Urinary bladder (tissue), 4 donors: Measurements from ENCODE around the gene MYO1B. TPM values are rescaled to one million over a fixed set of nuclear protein-coding genes. Genes with fewer than 3 reads are reported as not detected.

Experiments used
- DNase-seq: peaks from one replicate; pipeline ENCODE4 v3.0.0-alpha.2; 2015; ENCODE audit errors: extremely low spot score
- H3K27ac ChIP-seq: one replicate; pipeline ENCODE4 v1.5.1; 2013; ENCODE audit warnings: low read depth, mild to moderate bottlenecking, moderate library complexity
- H3K36me3 ChIP-seq: one replicate; pipeline ENCODE4 v1.6.1; 2013; ENCODE audit warnings: mild to moderate bottlenecking, moderate library complexity; ENCODE audit not compliant: insufficient read depth
- H3K4me1 ChIP-seq: one replicate; pipeline ENCODE4 v1.6.1; 2013; ENCODE audit warnings: mild to moderate bottlenecking, moderate library complexity; ENCODE audit not compliant: insufficient read depth
- H3K4me3 ChIP-seq: one replicate; pipeline ENCODE4 v1.5.1; 2013; ENCODE audit warnings: low read depth, low read length
- WGBS: extraction: QIAGEN DNeasy Blood & Tissue Kit; methylation state at CpG from one replicate; pipeline ENCODE4 v1.1.7; 2013; 5-methylcytosine and 5-hydroxymethylcytosine counted together
- polyA plus RNA-seq: library from polyadenylated mRNA; stranded (reverse); fragments of 200-250 nt; gene quantifications from one replicate; pipeline ENCODE4 v1.2.3, GENCODE V29; 2013
- total RNA-seq: library from RNA; depleted of rRNA; stranded (reverse); fragments of >200 nt; gene quantifications from one replicate; pipeline ENCODE4 v1.2.3, GENCODE V29; 2014
- donor health status: healthy with polysubstance abuse.
- donor health status: healthy.

Gene MYO1B
- total and polyA plus RNA-seq, 2 donors = 8.7 to 138 TPM

GRCh38 chr2:191343796-191344338, 98.7 kb downstream of the MYO1B start:
- DNase-seq = no peak
- no peak overlapping the region for H3K27ac ChIP-seq
- 36% methylated on average over 2 of the region's 2 CpGs for WGBS
- H3K4me3 ChIP-seq = no peak overlapping the region
- H3K4me1 ChIP-seq = no peaks in the 10 kb centered on the region
- H3K36me3 ChIP-seq = no peaks in the 10 kb centered on the region

- no peaks in the 10 kb centered on the region for H3K36me3 ChIP-seq
These were observed 100.6 kb downstream of the MYO1B start for GRCh38 chr2:191345788-191346187.

GRCh38 chr2:191347154-191347553, 102.0 kb downstream of the MYO1B start:
- H3K36me3 ChIP-seq = no peaks in the 10 kb centered on the region
- H3K4me1 ChIP-seq = no peaks in the 10 kb centered on the region
- H3K27ac ChIP-seq = no peak overlapping the region
- WGBS = 88% methylated on average over 2 of the region's 2 CpGs
- no peak for DNase-seq
- H3K4me3 ChIP-seq = no peak overlapping the region

More at GRCh38 chr2:191345788-191346187, 100.6 kb downstream of the MYO1B start:
- Histone ChIP-seq H3K27ac (no peak overlapping the region), H3K4me1 (no peaks in the 10 kb centered on the region), H3K4me3 (no peak overlapping the region)
- DNase-seq = no peak

- WGBS = 92% methylated on average over 4 of the region's 4 CpGs
- H3K27ac ChIP-seq = no peak overlapping the region
- no peaks in the 10 kb centered on the region for H3K4me1 ChIP-seq
- no peak for DNase-seq
- no peaks in the 10 kb centered on the region for H3K36me3 ChIP-seq
- no peak overlapping the region for H3K4me3 ChIP-seq
These were observed 102.7 kb downstream of the MYO1B start for GRCh38 chr2:191347881-191348280.

- no peaks in the 10 kb centered on the region for H3K36me3 ChIP-seq
- no peak overlapping the region for H3K4me3 ChIP-seq
- DNase-seq = no peak
- no peak overlapping the region for H3K27ac ChIP-seq
- H3K4me1 ChIP-seq = no peaks in the 10 kb centered on the region
- 51% methylated on average over 2 of the region's 2 CpGs for WGBS
These were observed 104.8 kb downstream of the MYO1B start for GRCh38 chr2:191349990-191350389.

- Histone ChIP-seq H3K27ac (no peak overlapping the region), H3K4me3 (no peak overlapping the region), H3K36me3 (no peaks in the 10 kb centered on the region), H3K4me1 (no peaks in the 10 kb centered on the region)
- WGBS = 59% methylated on average over 2 of the region's 2 CpGs
- DNase-seq = no peak
These were observed 105.6 kb downstream of the MYO1B start for GRCh38 chr2:191350826-191351225.

- Histone ChIP-seq H3K4me1 (no peaks in the 10 kb centered on the region), H3K4me3 (no peak overlapping the region), H3K27ac (no peak overlapping the region), H3K36me3 (no peaks in the 10 kb centered on the region)
- 95% methylated on average over 3 of the region's 3 CpGs for WGBS
- DNase-seq = no peak
These were observed 106.1 kb downstream of the MYO1B start for GRCh38 chr2:191351298-191351697.

GRCh38 chr2:191351921-191352320, 106.7 kb downstream of the MYO1B start:
- WGBS = 72% methylated on average over 2 of the region's 2 CpGs
- no peak for DNase-seq
- H3K4me1 ChIP-seq = no peaks in the 10 kb centered on the region
- H3K36me3 ChIP-seq = no peaks in the 10 kb centered on the region
- H3K4me3 ChIP-seq = no peak overlapping the region
- no peak overlapping the region for H3K27ac ChIP-seq

GRCh38 chr2:191352536-191352935, 107.3 kb downstream of the MYO1B start:
- 75% methylated on average over 2 of the region's 2 CpGs for WGBS
- H3K27ac ChIP-seq = no peak overlapping the region

GRCh38 chr2:191355170-191355758, 110.1 kb downstream of the MYO1B start:
- Histone ChIP-seq H3K36me3 (no peaks in the 10 kb centered on the region), H3K27ac (no peak overlapping the region), H3K4me3 (no peak overlapping the region), H3K4me1 (no peaks in the 10 kb centered on the region)
- WGBS = 93% methylated on average over 8 of the region's 8 CpGs
- DNase-seq = no peak

More at GRCh38 chr2:191352536-191352935, 107.3 kb downstream of the MYO1B start:
- Histone ChIP-seq H3K36me3 (no peaks in the 10 kb centered on the region), H3K4me3 (no peak overlapping the region), H3K4me1 (no peaks in the 10 kb centered on the region)
- DNase-seq = no peak

GRCh38 chr2:191357678-191358077, 112.5 kb downstream of the MYO1B start:
- H3K27ac ChIP-seq = no peak overlapping the region
- H3K4me1 ChIP-seq = no peaks in the 10 kb centered on the region
- no peak for DNase-seq
- no peaks in the 10 kb centered on the region for H3K36me3 ChIP-seq
- WGBS = 76% methylated on average over 1 of the region's 1 CpG
- H3K4me3 ChIP-seq = no peak overlapping the region

- no peak for DNase-seq
- H3K36me3 ChIP-seq = no peaks in the 10 kb centered on the region
- no peak overlapping the region for H3K4me3 ChIP-seq
- H3K4me1 ChIP-seq = no peaks in the 10 kb centered on the region
- 80% methylated on average over 11 of the region's 11 CpGs for WGBS
- H3K27ac ChIP-seq = no peak overlapping the region
These were observed 113.3 kb downstream of the MYO1B start for GRCh38 chr2:191358325-191359025.

- WGBS = 58% methylated on average over 2 of the region's 2 CpGs
- no peak overlapping the region for H3K27ac ChIP-seq
- no peaks in the 10 kb centered on the region for H3K4me1 ChIP-seq
- no peak overlapping the region for H3K4me3 ChIP-seq
- H3K36me3 ChIP-seq = no peaks in the 10 kb centered on the region
- DNase-seq = no peak
These were observed 113.9 kb downstream of the MYO1B start for GRCh38 chr2:191359133-191359532.

- no peak for DNase-seq
- H3K4me1 ChIP-seq = no peaks in the 10 kb centered on the region
- WGBS = 97% methylated on average over 2 of the region's 2 CpGs
These were observed 115.7 kb downstream of the MYO1B start for GRCh38 chr2:191360918-191361317.

More at GRCh38 chr2:191360918-191361317, 115.7 kb downstream of the MYO1B start:
- no peak overlapping the region for H3K27ac ChIP-seq
- H3K36me3 ChIP-seq = no peaks in the 10 kb centered on the region
- no peak overlapping the region for H3K4me3 ChIP-seq
